22Rv1 (cell line): ENCODE measurements around the gene GGT7.
"Not testable (repeated sequence)": the region's sequence is repeated elsewhere in the genome, so short reads cannot be mapped to it uniquely, and the experiment has no call there.

Experiments used
- H3K27ac ChIP-seq: fragments of 450-650 bp; 2 replicates; pipeline ENCODE4 v1.5.1; 2017
- CTCF ChIP-seq: fragments of 450-650 bp; IDR thresholded peaks from 2 replicates; pipeline ENCODE4 v1.5.1; 2017; ENCODE audit warnings: mild to moderate bottlenecking
- ZFX ChIP-seq: fragments of 450-650 bp; IDR thresholded peaks from 2 replicates; pipeline ENCODE4 v1.6.1; 2017; ENCODE audit warnings: antibody characterized with exemption, borderline replicate concordance

The GGT7 gene

GRCh38 chr20:34907616-34908469 is 35.2 kb upstream of the GGT7 start:
- TF ChIP-seq CTCF (no peak), ZFX (no peak)
- H3K27ac ChIP-seq, result peak overlapping the region; percentile 89

GRCh38 chr20:34904202-34904621 is 31.6 kb upstream of the GGT7 start:
- no peak overlapping the region for H3K27ac ChIP-seq
- TF ChIP-seq ZFX, result no peak
- TF ChIP-seq CTCF, result no peak

GRCh38 chr20:34898731-34899130 is 26.1 kb upstream of the GGT7 start:
- not testable (repeated sequence) for H3K27ac ChIP-seq

- not testable (repeated sequence) for H3K27ac ChIP-seq
These were observed 25.5 kb upstream of the GGT7 start for GRCh38 chr20:34898129-34898528.

GRCh38 chr20:34896086-34896621 is 23.5 kb upstream of the GGT7 start:
- H3K27ac ChIP-seq, result no peak overlapping the region
- TF ChIP-seq ZFX (no peak), CTCF (no peak)

- TF ChIP-seq ZFX (no peak), CTCF (no peak)
- H3K27ac ChIP-seq, result no peak overlapping the region
These were observed 22.8 kb upstream of the GGT7 start for GRCh38 chr20:34895465-34895864.

GRCh38 chr20:34894723-34895122 is 22.1 kb upstream of the GGT7 start:
- TF ChIP-seq ZFX (no peak), CTCF (no peak)
- H3K27ac ChIP-seq, result no peak overlapping the region

GRCh38 chr20:34892671-34893070 is 20.0 kb upstream of the GGT7 start:
- H3K27ac ChIP-seq, result no peak overlapping the region
- TF ChIP-seq ZFX (no peak), CTCF (no peak)
